VCaP (cell line): ENCODE data around the gene A1CF.

Source experiments
- H3K27ac ChIP-seq: fragments of 450-650 bp; 2 replicates; pipeline ENCODE4 v1.5.1; 2017
- TF ChIP-seq, protein P1 (sequence below): fragments of 450-650 bp; conservative IDR thresholded peaks from 2 replicates; pipeline ENCODE4 v1.5.1; 2017; ENCODE audit warnings: mild to moderate bottlenecking, moderate library complexity

A1CF gene

DNA sequence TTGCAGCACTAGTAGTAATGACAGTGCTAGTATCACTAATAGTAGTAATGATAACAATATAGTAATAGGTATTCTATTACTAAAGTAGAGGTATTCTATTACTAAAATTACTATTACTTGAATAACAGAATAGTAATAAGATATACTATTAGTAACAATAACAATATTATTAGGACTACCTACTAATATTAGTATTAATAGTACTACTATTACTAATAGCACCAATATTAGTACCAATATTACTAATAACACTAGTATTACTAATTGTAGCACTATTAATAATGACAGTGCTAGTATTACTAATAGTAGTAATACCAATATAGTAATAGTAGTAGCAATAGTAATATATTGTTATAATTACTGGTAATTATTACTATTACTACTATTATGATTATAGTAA is 24.1 kb downstream of the A1CF start:
- H3K27ac ChIP-seq: no peak overlapping the region
- TF ChIP-seq, protein P1, sequence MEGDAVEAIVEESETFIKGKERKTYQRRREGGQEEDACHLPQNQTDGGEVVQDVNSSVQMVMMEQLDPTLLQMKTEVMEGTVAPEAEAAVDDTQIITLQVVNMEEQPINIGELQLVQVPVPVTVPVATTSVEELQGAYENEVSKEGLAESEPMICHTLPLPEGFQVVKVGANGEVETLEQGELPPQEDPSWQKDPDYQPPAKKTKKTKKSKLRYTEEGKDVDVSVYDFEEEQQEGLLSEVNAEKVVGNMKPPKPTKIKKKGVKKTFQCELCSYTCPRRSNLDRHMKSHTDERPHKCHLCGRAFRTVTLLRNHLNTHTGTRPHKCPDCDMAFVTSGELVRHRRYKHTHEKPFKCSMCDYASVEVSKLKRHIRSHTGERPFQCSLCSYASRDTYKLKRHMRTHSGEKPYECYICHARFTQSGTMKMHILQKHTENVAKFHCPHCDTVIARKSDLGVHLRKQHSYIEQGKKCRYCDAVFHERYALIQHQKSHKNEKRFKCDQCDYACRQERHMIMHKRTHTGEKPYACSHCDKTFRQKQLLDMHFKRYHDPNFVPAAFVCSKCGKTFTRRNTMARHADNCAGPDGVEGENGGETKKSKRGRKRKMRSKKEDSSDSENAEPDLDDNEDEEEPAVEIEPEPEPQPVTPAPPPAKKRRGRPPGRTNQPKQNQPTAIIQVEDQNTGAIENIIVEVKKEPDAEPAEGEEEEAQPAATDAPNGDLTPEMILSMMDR: no peak

DNA sequence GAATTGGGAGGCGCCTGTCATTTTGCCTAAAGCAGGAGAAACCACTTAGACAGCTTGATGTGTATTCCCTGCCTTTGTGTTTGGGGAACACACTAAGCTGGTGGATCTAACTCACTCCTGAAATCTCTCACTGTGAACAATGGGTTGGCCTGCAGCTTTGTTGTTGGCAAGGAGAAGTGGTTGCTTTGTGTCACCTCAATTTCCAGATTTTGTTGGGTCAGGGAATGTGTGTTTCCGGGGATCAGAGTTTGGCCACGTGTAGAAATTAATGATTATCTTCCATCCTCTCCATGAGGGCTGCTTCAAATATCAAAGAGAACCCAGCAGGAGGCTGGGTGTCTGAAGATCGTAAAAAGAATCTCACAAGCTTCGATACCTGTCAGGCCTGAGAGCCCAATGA is 27.8 kb downstream of the A1CF start:
- TF ChIP-seq, protein P1: no peak
- no peak overlapping the region for H3K27ac ChIP-seq

DNA sequence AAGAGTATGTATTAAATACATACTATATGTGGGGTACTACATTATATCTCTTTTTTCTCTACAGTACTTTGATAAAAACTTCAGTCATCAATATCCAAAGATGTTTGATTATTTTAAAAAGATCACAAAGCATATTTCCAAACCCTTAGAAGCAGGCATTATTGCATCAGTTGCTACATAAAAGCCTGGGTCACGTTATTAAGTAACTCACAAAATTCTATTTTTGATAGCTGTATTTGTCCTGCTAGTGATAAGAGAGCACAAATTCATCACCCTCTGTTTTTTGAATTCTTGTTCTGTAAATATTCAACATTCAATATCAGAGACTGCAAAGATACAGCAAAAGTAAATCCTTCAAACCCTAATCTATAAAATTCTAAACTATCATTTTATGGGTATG is 30.0 kb downstream of the A1CF start:
- TF ChIP-seq, protein P1: no peak
- no peak overlapping the region for H3K27ac ChIP-seq

DNA sequence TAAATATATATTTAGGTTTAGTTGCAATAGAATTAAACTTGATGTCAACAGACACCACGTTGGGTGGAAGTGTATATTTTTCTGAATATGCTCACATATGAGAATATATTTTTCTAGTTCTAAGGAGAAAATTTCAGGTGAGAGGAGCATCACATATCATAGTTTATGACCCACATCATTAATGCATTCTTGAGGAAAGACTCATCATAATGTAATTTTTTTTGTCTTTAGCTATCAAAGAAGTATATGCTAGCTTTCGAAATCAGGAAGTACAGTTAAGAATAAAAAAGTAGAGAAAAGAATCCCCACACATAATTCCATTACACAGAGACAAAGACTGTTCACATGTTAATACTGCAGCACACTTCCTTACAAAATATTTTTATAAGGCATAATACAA is 30.4 kb downstream of the A1CF start:
- TF ChIP-seq, protein P1: no peak
- no peak overlapping the region for H3K27ac ChIP-seq

DNA sequence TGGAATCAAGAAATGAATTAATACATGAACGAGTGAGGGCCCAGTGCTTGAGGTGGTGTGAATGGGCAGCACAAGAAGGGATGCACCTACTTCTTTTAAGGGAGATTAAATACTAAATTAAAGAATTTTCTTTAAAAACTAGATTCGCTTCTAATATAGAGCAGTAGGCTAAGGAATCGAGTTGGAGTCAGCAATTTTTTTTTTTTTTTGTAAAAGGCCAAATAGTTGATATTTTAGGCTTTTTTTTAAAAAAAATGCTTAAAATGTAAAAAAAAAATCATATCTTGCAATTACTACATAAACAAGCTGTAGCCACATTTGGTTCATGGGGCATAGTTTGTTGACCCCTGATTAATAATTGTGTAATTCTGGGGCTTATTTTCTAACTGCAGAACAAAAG is 31.9 kb downstream of the A1CF start:
- no peak overlapping the region for H3K27ac ChIP-seq
- TF ChIP-seq, protein P1: no peak

DNA sequence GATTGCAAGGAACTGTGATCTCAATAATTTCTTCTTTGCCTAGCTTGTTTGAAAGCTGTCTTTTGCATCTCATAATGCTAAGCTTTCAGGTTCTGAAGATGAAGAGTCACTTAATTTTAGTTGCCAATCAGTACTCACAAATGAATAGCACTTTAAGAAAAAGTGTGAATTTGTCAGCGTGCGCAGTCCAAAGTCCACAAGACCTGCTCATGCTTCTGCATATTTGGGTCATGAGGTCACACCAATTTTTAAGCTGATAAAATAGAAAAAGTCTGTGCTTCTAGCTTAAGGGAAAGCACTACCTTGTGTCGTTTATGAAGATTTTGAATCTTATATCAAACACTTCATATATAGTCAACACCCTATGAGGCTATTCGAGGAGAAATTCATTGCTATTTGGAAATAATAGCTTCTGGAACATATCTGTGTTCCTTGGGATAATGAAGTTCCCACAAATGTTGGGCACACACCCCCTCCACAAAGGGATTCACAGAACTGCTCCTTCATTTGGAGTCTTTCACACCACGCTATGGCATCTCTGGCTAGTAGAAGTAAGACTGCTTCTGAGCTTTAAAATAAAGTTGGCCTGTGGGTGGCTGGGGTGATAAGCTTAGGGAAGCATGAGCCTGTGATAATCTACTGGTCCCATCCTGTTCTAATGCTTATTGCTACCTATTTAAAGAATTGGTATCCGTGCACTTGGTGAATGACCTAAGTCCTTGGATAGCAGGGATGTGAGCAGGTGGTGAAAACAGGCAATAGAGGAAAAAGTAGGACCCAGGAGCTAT is 33.3 kb downstream of the A1CF start:
- TF ChIP-seq, protein P1: no peak
- H3K27ac ChIP-seq: no peak overlapping the region

DNA sequence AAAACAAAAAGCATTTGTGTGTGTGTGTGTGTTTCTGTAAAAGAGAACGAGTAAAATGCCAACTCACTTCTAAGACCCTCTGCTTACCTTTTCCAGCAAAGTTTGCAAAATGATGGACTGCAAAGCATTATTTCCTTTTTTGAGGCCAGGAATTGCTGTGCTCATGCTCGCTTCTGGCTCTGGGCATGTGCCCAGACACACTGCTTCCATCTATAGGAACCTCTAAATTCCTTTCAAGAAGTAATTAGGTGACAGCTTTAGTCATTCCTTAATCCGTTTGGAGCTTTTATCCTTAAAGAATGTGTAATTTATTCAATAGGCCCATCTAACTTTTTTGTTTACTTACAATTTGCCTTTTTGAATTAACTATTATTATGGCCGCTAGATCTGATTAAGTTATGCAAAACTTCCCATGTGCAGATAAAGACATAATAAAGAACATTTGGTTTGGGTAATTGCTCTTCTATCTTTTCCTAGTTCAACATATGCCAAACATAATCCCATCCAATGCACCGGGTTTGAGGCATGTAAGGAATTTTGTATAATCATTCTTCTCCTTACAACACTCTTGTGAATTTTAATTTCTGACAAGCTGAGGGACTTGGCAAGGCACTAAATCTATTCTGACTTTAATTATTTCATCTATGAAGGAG is 34.7 kb downstream of the A1CF start:
- TF ChIP-seq, protein P1: no peak
- H3K27ac ChIP-seq: no peak overlapping the region
